ENCODE measurements around the gene TMEM132C.

Gene TMEM132C

DNA sequence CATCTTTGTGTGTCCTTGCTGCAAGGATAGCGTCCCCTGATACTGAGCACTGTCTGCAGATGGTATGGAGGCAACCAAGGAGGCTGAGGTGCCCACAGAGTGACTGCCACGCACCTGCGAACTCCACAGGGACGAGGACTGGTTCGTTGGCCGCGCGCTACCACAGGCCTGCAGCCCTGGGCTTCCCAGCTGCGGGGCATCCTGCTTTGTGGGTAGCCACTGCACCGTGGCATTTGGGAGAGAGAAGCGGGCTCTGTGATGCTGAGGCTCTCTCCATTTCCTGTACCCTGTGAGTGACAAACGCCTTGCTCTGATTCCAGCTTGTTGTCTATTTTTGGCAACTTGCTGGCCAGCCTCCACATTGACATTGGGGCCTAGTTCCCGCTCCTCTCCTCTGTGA lies 480.5 kb downstream of the TMEM132C start:
- no peak for DNase-seq (ENCODE audit: insufficient read length, low spot score)
- TF ChIP-seq SPI1 (IDR thresholded peaks at IDR 0.05; ENCODE audit: low read depth, low read length), result no peak
- no peak for TF ChIP-seq PAX5 (IDR thresholded peaks at IDR 0.05; ENCODE audit: insufficient read depth, low read length, severe bottlenecking)
- no peak for TF ChIP-seq TAF1 (IDR thresholded peaks at IDR 0.05; ENCODE audit: low read depth, low read length)
- no peak for TF ChIP-seq POU2F2 (IDR thresholded peaks at IDR 0.05; ENCODE audit: low read depth, low read length)
- TF ChIP-seq POLR2A (IDR thresholded peaks at IDR 0.05; ENCODE audit: low read depth, low read length), result no peak
- no peak for TF ChIP-seq POLR2AphosphoS5 (IDR thresholded peaks at IDR 0.05; ENCODE audit: low read depth, low read length)
- FAIRE-seq, result no peak

GRCh38 chr12:128752386-128752785 lies 485.4 kb downstream of the TMEM132C start:
- no peak for FAIRE-seq
- no peak for TF ChIP-seq POU2F2 (IDR thresholded peaks at IDR 0.05; ENCODE audit: low read depth, low read length)
- TF ChIP-seq SPI1 (IDR thresholded peaks at IDR 0.05; ENCODE audit: low read depth, low read length), result no peak
- TF ChIP-seq POLR2A (IDR thresholded peaks at IDR 0.05; ENCODE audit: low read depth, low read length), result no peak
- no peak for TF ChIP-seq POLR2AphosphoS5 (IDR thresholded peaks at IDR 0.05; ENCODE audit: low read depth, low read length)
- TF ChIP-seq PAX5 (IDR thresholded peaks at IDR 0.05; ENCODE audit: insufficient read depth, low read length, severe bottlenecking), result no peak
- no peak for TF ChIP-seq TAF1 (IDR thresholded peaks at IDR 0.05; ENCODE audit: low read depth, low read length)
- no peak for DNase-seq (ENCODE audit: insufficient read length, low spot score)

GRCh38 chr12:128753438-128753837 lies 486.5 kb downstream of the TMEM132C start:
- no peak for TF ChIP-seq POLR2AphosphoS5 (IDR thresholded peaks at IDR 0.05; ENCODE audit: low read depth, low read length)
- no peak for DNase-seq (ENCODE audit: insufficient read length, low spot score)
- no peak for FAIRE-seq

DNA sequence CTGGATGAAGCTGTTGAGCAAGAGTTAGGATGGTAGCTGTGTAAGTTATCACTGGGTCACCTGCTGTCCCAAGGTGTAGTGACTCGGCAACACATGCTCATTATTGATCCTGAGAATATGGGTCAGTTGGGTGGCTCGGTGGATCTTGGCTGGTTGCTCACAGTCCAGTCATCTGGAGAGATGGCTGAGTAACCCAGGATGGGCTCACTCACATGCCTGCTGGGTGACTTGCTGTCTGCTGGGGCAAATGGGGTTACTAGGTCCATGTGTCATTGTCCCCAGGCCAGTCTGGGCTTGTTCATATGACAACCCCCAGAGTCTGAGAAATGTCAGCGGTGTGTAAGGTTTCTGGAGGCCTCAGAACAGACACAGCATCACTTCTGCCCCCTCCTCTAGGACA lies 487.3 kb downstream of the TMEM132C start:
- no peak for FAIRE-seq
- TF ChIP-seq POLR2A (IDR thresholded peaks at IDR 0.05; ENCODE audit: low read depth, low read length), result no peak
- TF ChIP-seq SPI1 (IDR thresholded peaks at IDR 0.05; ENCODE audit: low read depth, low read length), result no peak
- no peak for TF ChIP-seq POLR2AphosphoS5 (IDR thresholded peaks at IDR 0.05; ENCODE audit: low read depth, low read length)
- no peak for TF ChIP-seq POU2F2 (IDR thresholded peaks at IDR 0.05; ENCODE audit: low read depth, low read length)
- TF ChIP-seq PAX5 (IDR thresholded peaks at IDR 0.05; ENCODE audit: insufficient read depth, low read length, severe bottlenecking), result no peak
- no peak for TF ChIP-seq TAF1 (IDR thresholded peaks at IDR 0.05; ENCODE audit: low read depth, low read length)
- no peak for DNase-seq (ENCODE audit: insufficient read length, low spot score)

GRCh38 chr12:128755566-128755965 lies 488.6 kb downstream of the TMEM132C start:
- DNase-seq (ENCODE audit: insufficient read length, low spot score) (no peak), FAIRE-seq (no peak)
- no peak for TF ChIP-seq POLR2AphosphoS5 (IDR thresholded peaks at IDR 0.05; ENCODE audit: low read depth, low read length)
- TF ChIP-seq POU2F2 (IDR thresholded peaks at IDR 0.05; ENCODE audit: low read depth, low read length), result no peak
- TF ChIP-seq POLR2A (IDR thresholded peaks at IDR 0.05; ENCODE audit: low read depth, low read length), result no peak
- no peak for TF ChIP-seq SPI1 (IDR thresholded peaks at IDR 0.05; ENCODE audit: low read depth, low read length)
- TF ChIP-seq PAX5 (IDR thresholded peaks at IDR 0.05; ENCODE audit: insufficient read depth, low read length, severe bottlenecking), result no peak
- TF ChIP-seq TAF1 (IDR thresholded peaks at IDR 0.05; ENCODE audit: low read depth, low read length), result no peak
